GM21529 (cell line): ENCODE data around the gene CDH23.

Source experiments
- ATAC-seq: cut with Tn5 transposase; IDR thresholded peaks from one replicate; pipeline ENCODE4 v1.9.1; 2021; ENCODE audit not compliant: unreplicated experiment

The CDH23 gene

GRCh38 chr10:71437537-71438092 is 40.9 kb downstream of the CDH23 start:
- no peak for ATAC-seq

GRCh38 chr10:71438761-71439160 is 42.0 kb downstream of the CDH23 start:
- no peak for ATAC-seq

DNA sequence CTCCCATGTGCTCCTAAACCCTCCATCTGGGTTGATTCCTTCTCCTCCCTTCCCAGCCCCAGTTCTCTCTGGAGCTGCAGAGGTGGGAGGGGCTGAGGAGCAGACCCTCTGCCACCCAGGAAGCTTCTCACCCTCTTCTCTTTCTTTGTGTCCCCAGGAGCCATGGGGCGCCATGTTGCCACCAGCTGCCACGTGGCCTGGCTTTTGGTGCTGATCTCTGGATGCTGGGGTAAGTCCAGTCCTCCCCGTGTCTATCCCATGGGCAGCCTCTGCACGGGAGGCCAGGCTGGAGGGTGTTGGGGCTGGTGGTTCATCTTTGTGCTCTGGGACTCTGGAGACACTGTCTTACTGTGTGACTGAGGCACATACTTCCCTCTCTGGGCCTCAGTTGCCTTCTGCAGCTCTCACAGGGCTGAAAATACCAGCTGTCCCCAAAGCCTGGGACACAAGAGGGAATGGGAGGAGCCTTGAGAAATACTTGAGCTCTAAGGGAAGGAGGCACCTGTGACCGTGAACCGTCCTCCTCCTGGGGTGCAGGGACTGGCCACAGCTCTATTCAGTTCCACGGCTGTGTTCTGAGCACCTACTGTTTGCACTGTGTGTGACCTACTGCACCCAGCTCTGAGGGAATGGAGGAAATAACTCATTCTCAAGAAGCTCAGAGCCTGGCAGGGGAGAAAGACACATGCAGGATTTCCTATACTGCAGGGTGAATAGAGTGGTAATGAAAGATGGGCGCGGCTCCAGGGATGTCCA is 43.1 kb downstream of the CDH23 start:
- no peak for ATAC-seq

DNA sequence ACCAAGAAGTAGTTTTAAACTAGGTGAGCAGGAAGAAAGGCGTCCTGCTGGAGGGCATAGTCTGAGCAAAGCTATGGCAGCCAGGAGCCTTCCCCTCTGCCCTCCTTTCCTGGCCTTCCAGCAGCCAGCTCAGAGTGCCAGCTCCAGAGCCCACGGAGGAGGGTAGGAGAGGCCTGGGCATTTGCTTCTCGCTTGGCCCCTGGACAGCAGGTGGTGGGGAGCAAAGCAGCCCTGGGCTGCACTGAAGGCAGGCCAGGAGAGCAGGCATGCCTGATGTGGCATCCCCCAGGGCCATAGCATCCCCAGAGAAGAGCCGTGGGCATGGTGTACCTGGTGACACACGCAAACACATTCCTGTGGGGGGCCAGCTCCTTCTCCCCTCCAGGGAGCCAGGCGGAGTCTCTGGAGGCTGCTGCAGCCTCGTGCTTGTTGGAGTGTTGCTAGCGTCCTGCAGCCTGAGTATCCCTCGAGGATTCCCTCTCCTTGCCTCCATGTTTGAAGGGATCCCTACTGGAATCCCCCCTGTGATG is 43.9 kb downstream of the CDH23 start:
- ATAC-seq: no peak

GRCh38 chr10:71442000-71442399 is 45.3 kb downstream of the CDH23 start:
- no peak for ATAC-seq

- ATAC-seq: no peak
Observed at GRCh38 chr10:71442859-71443570, 46.3 kb downstream of the CDH23 start.

GRCh38 chr10:71443676-71444075 is 47.0 kb downstream of the CDH23 start:
- ATAC-seq: no peak

GRCh38 chr10:71444284-71445054 is 47.7 kb downstream of the CDH23 start:
- no peak for ATAC-seq

DNA sequence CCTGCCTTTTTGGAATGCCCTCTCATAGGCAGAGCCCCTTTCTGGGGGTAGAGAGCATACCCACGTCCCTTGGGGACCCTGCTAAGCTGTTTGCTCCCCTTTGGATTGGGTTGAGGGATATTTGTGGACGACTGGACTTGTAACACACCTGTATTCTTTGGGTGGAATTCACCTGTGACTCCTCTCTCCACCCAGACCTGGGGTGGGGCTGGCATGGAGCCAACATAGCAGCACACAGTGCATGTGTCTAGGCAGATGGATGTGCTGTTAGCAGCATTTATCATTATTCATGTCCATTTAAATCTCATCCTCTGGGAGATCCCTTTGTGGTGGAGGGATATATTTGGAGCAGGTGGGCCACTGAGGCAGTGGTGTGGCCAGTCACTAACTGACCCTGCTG is 51.0 kb downstream of the CDH23 start:
- ATAC-seq: no peak

GRCh38 chr10:71448146-71448545 is 51.4 kb downstream of the CDH23 start:
- ATAC-seq: no peak

DNA sequence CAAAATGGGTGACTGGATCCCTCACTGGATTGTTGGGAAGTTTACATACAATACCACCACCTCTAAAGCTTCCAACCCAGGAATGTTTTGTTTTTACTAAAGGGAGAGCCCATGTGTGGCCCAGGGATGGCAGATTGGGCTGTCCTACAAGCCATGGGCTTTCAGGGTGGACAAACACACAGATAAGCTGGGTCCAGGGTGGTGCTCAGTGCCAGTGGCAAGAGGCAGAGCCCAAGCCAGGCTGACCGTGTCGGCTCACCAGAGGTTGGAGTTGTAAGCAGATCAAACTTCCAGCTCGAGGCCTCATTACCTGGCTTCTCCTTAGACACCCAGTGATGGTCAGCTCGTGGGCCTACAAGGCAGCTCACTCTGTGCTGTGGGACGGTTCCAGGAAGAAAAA is 52.3 kb downstream of the CDH23 start:
- ATAC-seq: no peak

DNA sequence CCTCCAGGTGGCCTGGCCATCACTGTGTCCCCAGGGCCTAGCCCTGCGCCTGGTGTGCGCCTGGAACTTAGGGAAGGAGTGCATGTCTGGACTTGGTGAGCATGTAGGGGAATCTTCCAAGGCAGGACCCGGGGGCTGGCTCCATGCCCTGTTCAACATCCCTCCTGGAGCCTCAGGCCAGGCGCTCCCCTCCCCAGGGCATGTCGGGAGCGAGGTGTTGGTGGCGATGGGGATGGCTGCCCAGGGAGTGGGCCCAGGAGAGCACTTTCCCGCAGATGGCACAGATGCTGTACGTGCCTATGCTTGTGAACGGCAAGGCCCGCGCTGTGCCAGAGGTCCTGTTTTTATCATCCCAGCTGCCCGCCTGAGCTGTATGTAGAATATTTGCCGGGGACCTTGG is 55.0 kb downstream of the CDH23 start:
- no peak for ATAC-seq

DNA sequence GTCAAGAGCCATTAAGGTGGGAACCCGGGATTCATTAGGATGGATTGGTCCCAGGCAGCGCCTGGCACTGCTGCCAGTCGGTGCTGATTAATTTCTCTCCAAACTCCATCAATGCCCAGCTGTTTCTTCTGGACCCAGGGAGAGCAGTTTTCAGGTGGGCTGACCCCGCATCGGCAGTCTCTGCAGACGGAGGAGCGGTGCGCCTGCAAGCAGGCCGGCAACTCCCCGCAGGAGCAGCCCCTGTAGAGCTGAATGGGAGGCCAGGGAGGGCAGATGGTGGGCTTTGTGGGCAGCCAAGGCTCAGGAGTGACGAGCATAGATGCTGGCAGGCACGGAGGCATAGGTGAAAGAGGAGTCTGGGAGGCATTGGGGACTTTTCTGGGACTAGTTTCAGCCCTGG is 56.5 kb downstream of the CDH23 start:
- ATAC-seq: no peak

- ATAC-seq: no peak
Observed at GRCh38 chr10:71454347-71454746, 57.6 kb downstream of the CDH23 start.

GRCh38 chr10:71455035-71455434 is 58.3 kb downstream of the CDH23 start:
- ATAC-seq: no peak

DNA sequence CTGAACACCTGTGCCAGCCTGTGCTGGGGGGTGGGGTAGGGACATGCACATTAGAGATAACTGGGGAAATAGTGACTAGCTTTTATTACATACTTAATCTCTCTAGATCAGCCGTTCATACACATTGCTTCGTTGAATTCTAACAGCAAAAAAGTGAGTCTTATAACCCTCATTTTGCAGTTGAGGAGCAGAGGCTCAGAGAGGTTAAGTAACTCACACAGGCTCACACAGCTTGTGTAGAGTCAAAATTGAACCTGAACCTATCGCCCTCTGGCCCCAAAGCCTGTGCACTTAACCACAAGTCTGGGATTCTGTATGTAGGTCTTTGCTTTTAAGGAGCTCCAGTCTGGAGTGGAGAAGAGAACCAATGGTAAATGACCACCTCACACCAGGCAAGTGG is 59.9 kb downstream of the CDH23 start:
- ATAC-seq: no peak

- no peak for ATAC-seq
Observed at GRCh38 chr10:71457908-71458307, 61.2 kb downstream of the CDH23 start.

GRCh38 chr10:71458387-71458786 is 61.7 kb downstream of the CDH23 start:
- ATAC-seq: no peak

GRCh38 chr10:71459513-71459912 is 62.8 kb downstream of the CDH23 start:
- no peak for ATAC-seq

- ATAC-seq: no peak
Observed at GRCh38 chr10:71460615-71461014, 63.9 kb downstream of the CDH23 start.

- no peak for ATAC-seq
Observed at GRCh38 chr10:71461457-71461856, 64.7 kb downstream of the CDH23 start.
